ENCODE results near the gene ARPC1B. TPM values are rescaled to one million over a fixed set of nuclear protein-coding genes. Genes with fewer than 3 reads are reported as not detected.

The ARPC1B gene
- total RNA-seq, 4 donors from 2014 or later = 74.5 to 275 (median 196) TPM

DNA sequence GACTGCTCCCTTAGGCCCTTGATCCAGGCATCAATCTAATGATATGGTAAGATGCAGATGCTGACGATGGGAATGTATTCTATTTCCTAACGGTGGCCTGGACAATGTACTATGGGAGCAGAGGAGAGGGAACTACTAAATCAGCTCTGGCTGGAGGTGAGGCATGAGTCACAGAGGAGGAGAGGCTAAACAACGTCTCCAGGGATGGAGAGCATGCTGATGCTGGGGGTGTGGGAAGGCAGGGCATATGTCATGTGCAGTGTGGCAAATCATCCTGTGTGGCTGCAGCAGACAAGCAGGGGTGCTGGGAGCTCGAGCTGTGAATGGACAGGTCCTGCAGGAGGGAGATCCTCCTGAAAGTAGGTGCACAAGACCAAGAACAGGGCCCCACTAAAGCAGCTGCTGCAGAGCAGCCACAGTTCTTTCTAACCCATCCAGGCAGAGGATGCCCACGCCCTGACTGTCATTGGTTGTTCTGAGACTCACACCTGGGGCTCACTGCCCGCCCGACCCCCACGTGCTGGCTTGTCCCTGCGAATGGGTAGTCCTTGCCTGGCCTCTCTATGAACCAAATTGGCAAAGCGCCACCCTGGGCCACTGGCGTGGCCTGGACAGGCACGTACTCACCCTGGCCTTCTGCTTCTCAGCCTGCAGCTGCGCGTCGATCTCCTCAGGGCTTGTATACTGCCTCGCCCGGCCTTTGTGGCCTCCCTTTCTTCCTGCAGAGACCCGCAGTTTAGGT, 29.9 kb downstream of the ARPC1B start:
- Histone ChIP-seq H3K9me3 (no peaks in the 10 kb centered on the region), H3K4me1 (peaks cover 3 to 15% of the 10 kb centered on the region in 2 donors), H3K4me3 (no peak overlapping the region), H3K36me3 (no peaks in the 10 kb centered on the region), H3K27ac (no peak overlapping the region), H3K27me3 (no peaks in the 10 kb centered on the region)
- no peak for TF ChIP-seq POLR2A (IDR thresholded peaks at IDR 0.05)
- TF ChIP-seq, protein P1, sequence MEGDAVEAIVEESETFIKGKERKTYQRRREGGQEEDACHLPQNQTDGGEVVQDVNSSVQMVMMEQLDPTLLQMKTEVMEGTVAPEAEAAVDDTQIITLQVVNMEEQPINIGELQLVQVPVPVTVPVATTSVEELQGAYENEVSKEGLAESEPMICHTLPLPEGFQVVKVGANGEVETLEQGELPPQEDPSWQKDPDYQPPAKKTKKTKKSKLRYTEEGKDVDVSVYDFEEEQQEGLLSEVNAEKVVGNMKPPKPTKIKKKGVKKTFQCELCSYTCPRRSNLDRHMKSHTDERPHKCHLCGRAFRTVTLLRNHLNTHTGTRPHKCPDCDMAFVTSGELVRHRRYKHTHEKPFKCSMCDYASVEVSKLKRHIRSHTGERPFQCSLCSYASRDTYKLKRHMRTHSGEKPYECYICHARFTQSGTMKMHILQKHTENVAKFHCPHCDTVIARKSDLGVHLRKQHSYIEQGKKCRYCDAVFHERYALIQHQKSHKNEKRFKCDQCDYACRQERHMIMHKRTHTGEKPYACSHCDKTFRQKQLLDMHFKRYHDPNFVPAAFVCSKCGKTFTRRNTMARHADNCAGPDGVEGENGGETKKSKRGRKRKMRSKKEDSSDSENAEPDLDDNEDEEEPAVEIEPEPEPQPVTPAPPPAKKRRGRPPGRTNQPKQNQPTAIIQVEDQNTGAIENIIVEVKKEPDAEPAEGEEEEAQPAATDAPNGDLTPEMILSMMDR (IDR thresholded peaks at IDR 0.05) = no peak
- no peak for DNase-seq
- intact Hi-C loops (cut with DNase I; ENCODE audit: low total_unique reads) = no loop called here

DNA sequence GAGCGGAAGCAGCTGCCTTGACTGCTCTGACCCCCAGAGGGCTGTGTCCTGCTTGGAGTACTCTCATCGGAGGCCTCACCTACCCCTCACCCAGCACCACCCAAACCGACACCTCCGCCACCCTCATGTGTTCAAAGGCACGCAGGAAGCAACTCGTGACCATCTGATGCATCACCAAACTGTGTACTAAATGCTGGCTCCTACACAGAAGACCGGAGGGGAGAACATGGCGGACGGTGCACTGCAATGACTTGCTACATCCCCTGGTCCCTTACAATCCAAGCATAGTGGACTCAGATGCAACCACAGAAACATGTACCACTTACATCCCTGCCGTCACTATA, 30.4 kb downstream of the ARPC1B start:
- no peak overlapping the region for H3K27ac ChIP-seq
- no peak overlapping the region for H3K4me3 ChIP-seq
- peaks cover 3 to 20% of the 10 kb centered on the region in 2 donors for H3K4me1 ChIP-seq
- H3K36me3 ChIP-seq = no peaks in the 10 kb centered on the region
- TF ChIP-seq, protein P1 (IDR thresholded peaks at IDR 0.05) = no peak
- TF ChIP-seq POLR2A (IDR thresholded peaks at IDR 0.05) = no peak
- DNase-seq = no peak
- no peaks in the 10 kb centered on the region for H3K27me3 ChIP-seq
- no peaks in the 10 kb centered on the region for H3K9me3 ChIP-seq
- intact Hi-C loops (cut with DNase I; ENCODE audit: low total_unique reads) = no loop called here

DNA sequence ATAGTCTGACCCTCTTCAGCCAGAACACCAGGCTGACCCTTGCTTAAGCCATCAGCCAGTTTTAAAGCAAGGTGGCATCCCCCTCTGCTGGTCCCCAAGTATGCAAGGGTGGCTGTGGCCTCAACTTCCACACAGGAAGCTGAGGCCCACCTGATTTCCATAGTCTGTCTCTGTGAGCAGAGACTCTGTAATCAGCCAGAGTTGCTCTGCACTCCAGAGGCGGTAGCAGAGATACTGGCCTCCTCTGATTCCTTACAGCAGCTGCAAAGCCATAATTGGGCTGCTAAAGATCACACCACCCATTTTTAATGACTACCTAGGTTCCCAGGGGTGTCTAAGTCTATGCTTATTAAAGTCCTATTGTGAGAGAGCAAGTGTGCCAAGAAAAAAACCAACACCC, 32.0 kb downstream of the ARPC1B start:
- Histone ChIP-seq H3K36me3 (no peaks in the 10 kb centered on the region), H3K9me3 (no peaks in the 10 kb centered on the region), H3K27me3 (no peaks in the 10 kb centered on the region), H3K27ac (no peak overlapping the region), H3K4me1 (peaks cover 3 to 22% of the 10 kb centered on the region in 2 donors), H3K4me3 (no peak overlapping the region)
- intact Hi-C loops (cut with DNase I; ENCODE audit: low total_unique reads) = no loop called here
- no peak for DNase-seq
- TF ChIP-seq, protein P1 (IDR thresholded peaks at IDR 0.05) = no peak
- TF ChIP-seq POLR2A (IDR thresholded peaks at IDR 0.05) = no peak

DNA sequence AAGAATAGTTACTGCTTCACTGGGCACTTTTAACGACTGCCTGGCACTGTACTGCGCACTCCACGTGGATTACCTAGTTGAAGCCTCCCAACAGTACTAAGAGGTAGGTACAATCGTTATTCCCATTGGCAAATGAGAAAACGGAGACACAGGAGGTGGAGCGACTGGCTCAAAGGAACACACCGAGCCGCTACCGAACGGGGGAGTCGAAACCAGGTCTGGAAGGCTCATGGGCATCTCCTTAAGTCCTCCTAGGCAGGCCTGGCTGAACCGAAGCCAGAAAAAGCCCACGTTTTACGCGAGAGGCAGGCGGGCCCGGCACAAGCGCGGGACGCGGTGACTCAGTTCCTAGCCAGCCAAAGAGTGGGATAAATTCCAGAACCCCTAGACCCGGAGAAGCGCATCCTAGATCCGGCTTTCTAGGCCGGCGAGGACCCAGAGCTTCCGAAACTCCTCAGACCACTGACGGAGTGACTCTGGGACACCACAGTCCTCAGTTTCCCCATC, 33.4 kb downstream of the ARPC1B start:
- Histone ChIP-seq H3K36me3 (no peaks in the 10 kb centered on the region), H3K27ac (peak overlapping the region; percentile 93 to 98), H3K4me3 (peak overlapping the region; percentile 78 to 84), H3K4me1 (peaks cover 3 to 22% of the 10 kb centered on the region in 2 donors), H3K27me3 (no peaks in the 10 kb centered on the region), H3K9me3 (no peaks in the 10 kb centered on the region)
- peak; percentile 71 to 72 for DNase-seq
- intact Hi-C loops (cut with DNase I; ENCODE audit: low total_unique reads) = no loop called here
- TF ChIP-seq POLR2A (IDR thresholded peaks at IDR 0.05) = no peak
- TF ChIP-seq, protein P1 (IDR thresholded peaks at IDR 0.05) = no peak

DNA sequence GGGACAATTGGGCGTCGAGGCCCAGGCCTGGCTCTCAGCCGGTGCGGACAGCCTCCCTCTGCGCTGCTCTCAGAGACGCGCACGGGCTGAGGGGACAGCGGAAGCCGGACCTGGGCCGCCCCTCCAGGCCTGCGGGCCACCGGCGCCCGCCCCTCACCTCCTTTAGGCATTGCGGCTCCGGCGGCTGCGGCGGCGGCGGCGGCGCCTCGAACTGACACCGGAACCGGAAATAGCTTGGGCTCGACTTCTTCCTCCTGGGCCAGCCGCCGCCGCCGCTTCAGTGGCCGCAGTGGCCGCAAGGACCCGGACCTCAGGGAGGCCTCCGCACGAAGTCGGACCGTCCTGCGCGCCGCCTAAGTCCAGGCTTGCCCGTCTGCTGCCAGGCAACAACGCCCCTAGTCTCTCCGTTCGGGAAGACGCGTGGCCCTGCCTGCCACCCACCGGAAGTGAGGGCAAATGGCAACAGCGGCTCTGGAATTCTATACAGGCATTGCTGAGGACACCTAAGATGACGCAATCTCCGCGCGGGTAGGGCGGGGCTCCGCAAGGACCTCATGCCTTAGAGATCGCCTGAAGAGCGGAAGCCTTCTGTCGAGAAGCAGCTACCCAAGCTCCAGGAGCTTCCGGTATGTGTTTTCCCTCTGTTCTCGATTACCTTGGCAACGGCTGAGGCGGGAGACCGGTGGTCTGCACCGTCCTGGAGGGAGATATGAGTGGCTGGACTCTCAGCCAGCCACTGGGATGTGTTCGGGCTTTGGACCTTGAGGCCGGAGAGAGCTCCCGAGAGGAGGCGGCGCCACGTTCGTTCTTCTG, 34.1 kb downstream of the ARPC1B start, which contains the start of the genes BUD31 and PDAP1:
TSS of gene BUD31 (plus strand) at position 591 of the 813 bp plus-strand sequence. CDS start 2,124 bp downstream, outside the sequence.
TSS of gene PDAP1 (minus strand) at position 219 of the 813 bp plus-strand sequence. CDS start at position 170, 49 bp downstream.
- Histone ChIP-seq H3K4me1 (peaks cover 3 to 22% of the 10 kb centered on the region in 2 donors), H3K36me3 (no peaks in the 10 kb centered on the region)
- TF ChIP-seq, protein P1 (IDR thresholded peaks at IDR 0.05) = peak in 3 of 4 experiments; percentile 18 to 66 (median 34)
- peak; percentile 73 to 77 for TF ChIP-seq POLR2A (IDR thresholded peaks at IDR 0.05)

More for the DNA sequence above, 34.1 kb downstream of the ARPC1B start, which contains the start of the genes BUD31 and PDAP1:
- Histone ChIP-seq H3K27ac (peak within 1 kb of the TSS; percentile 93 to 98), H3K27me3 (no peaks in the 10 kb centered on the region), H3K9me3 (no peaks in the 10 kb centered on the region), H3K4me3 (peak within 1 kb of the TSS; percentile 78 to 84)
- intact Hi-C loops (cut with DNase I; ENCODE audit: low total_unique reads) = no loop called here
- peak; percentile 92 to 93 for DNase-seq

All from uterus (tissue), 4 donors.